HG02938 (cell line): Measurements from ENCODE around the gene STEAP1B.
A peak's percentile ranks its signal among the peaks of the same experiment; 100 is the strongest.

Experiments
- ATAC-seq: cut with Tn5 transposase; IDR thresholded peaks from one replicate; pipeline ENCODE4 v1.9.1; 2021; ENCODE audit warnings: mild to moderate bottlenecking, moderate library complexity; ENCODE audit not compliant: unreplicated experiment

Gene STEAP1B

DNA sequence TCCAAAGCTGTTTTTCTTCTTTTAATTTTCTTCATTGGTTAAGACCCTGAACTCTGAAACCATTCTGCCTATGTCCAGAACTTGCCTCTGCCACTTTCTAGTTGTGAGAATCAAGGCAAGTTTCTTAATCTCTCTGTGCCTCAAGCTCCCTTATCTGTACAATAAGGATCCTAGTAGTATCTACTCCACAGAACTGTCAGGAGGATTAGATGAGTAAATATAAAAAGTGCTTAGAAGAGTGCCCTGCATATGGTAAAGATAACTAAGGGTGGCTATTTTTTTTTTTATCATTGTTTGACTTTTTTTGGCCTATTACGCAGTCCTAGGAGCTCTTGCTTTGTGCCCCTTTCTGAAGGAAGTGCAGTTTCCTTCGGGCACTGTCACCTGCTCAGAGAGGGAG lies 96.6 kb downstream of the STEAP1B start:
- no peak for ATAC-seq

DNA sequence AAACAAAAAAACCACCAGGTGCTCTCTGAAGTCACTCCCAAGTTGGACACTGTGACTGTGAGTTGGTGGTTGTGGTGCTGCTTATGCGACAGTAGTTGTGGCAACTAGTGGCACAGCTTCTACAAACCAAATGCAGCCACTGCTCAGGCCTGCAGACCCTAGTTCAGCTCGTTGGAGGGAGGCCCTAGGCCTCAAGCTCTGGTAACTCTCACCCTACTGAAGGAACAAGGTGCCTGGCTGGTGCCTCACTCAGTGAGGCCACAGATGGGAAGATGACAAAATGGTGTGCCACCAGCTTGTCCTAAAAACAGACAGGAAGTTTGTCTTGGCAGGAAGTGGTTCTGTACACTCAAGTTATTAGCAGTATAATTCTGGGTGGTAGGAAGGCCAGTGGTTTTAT lies 97.7 kb downstream of the STEAP1B start:
- no peak for ATAC-seq

DNA sequence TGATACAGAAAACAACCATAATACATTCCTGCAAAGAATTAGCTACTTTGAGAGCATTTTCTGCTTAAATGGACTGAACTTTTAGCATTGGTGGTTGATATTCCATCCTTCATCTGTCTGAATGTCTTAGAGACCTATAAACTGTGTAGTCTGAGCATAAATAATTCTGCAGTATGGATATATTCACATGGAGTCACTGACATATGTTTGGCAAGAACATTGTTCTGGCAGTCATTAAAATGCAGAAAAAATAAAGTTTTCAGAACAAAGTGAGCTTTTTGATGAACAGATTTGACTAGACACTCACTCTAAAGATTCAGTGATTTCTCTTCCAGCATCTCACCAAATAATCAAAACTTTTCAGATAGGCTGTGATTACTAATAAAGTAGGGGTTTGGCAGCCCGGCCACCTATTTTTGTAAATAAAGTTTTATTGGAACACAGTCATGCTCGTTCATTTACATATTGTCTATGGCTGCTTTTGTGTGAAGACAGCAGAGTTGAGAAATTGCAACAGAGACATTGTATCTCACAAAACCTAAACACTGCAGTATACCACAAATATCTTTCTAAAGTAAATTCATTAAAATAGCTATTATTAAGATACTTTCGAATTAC lies 98.9 kb downstream of the STEAP1B start:
- no peak for ATAC-seq

DNA sequence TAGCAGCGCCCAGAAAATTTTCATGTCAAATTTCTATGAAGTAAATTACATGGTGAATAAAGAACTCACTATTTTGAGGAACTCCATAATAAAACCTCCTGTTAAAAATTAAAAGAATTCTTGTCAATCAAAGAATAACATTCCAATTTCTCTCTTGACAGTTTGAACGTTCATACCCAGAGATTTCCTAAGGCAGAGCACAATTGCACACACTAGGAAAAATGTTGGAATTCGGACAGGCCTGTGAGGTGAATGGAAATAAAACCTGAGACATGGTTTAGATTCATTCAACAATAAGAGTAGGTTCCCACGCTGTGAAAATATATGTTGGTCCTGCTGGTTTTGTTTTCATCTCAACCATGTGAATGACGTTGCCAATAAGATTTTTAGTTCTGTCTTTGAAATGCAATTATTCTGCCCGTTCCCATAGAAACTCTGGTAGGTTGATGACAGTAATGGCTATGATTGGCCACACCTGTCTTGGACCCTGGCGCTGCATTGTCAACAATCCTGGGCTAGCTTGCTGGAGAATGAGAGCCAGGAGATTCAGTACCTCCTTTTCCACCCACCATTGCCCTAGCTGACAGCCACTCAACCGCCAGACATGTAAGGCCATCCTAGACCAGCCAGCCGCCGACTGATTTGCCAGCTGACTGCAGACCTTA lies 99.7 kb downstream of the STEAP1B start:
- ATAC-seq, result no peak

DNA sequence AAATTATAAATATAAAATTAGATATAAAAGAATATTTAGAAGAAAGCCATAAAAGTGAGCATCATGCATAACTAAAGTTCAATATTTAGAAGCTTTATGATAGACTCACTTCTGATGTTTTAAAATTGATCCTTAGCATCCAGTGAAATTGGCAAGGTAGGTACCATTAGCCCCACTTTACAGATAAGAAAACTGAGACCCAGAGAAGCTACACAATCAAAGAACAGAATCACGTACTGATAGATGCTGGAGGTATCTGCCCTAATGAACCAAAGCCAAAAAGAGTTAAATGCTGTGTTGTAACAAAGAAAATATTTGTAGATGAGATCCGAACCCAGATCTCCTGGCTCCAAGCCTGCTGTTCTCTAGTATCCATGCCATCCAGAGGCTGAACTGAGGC lies 100.4 kb downstream of the STEAP1B start:
- no peak for ATAC-seq

DNA sequence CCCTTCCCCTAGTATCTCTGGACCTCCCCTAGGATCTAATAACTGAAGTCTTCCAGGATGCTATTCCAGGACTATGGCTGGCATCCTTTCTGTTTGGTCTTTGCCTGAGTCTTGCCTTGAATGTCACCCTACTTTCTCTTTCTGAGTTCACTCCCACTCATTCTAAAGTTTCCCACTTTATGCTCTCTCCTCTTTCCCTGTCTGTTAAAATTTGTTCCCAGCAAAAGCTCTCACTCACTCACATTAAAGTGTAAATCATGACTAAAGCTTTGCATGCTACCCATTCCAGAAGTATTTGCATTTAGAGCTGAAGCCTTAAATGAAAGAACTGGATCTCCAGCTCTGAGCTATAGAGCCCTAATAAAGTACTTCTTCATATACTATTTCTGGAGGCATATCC lies 100.9 kb downstream of the STEAP1B start:
- ATAC-seq, result no peak

DNA sequence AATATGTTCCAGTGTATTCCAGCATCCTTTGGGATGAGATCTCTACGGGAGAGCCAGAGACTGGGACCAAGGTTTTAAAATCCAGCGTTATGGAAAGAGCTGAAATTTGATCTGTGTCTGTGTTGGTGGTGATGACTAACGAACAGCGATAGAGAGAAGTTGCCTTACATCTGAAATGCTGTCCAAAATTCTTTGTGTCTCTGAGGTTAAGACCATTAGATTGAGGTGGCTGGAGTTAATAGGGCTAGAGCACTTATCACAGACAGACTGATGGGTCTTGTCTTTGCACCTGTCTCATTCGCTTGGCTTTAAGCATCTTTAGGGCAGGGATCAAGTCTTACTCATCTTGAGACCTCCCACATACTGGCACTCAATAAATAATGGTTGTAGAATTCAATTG lies 102.0 kb downstream of the STEAP1B start:
- ATAC-seq, result no peak

DNA sequence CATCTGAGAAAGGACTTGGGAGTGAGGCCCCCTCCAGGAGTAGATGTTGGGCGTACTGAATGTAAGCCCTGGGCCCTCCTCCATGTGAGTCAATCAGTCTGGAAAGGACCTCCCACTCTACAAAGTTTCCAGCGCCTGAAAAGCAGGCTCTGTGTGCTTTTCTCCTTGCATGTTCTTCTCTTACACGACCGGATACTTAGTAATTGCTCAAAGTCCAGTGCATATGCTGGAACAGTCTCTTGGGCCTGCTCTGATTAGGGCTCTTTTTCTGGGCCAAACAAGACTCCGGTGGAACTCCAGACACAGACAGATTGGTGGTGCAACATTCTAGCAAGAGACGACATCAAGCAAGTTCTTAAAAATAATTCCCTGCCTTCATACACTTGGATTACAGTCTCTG lies 104.8 kb downstream of the STEAP1B start:
- no peak for ATAC-seq

DNA sequence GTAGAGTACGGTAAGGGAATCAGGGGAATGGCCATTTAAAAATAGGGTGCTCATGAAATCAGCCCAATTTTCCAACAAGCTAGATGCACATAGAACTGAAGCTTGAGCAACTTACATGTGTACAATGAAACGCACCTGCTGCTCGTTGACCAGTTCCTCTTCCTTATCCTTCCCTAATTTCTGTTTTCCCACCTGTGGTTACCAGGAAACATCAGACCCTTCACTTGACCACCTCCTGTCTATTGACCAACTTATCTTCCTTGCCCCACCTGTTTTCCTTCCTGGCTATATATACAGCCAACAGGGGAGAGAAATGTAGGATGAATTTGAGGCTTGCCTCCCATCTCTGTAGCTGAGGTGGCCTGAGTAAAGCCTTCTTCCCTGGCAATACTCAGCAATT lies 105.2 kb downstream of the STEAP1B start:
- ATAC-seq, result no peak

DNA sequence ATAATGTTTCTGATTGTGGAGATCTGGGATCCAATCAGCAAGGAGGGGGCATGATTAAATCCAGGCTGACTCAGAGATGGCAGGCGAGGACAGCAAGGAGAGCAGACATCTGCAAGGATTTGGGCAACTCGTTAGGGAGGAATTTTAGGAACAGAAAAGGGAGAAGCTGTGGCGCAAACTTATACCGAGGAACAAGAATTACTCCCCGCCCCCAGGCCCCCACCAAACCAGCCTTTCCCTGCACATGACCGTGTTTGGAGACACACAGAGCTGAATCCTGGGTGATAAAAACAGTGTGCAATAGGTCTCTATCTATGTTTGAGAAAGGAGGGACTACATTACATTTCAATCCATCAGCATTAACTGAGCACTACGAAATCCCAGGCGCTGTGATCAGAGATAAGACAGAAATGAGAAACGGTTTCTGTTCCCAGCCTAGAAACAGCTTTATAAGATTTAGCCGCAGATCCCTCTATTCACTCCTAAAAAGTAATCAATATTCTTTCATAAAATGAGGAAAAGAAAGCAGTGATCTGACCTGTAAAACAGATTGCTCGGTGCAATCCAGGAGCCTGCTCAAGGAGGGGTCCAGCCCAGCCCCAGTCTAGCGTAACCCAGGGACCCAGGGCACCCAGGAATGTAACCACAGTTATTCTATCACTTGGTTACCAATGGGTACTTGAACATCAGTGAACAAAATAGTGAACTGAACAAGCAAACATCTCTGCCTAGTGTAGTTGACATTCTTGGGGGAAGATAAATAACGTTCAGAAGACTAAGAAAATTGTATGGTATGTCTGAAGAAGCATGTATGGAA lies 105.9 kb downstream of the STEAP1B start:
- no peak for ATAC-seq

DNA sequence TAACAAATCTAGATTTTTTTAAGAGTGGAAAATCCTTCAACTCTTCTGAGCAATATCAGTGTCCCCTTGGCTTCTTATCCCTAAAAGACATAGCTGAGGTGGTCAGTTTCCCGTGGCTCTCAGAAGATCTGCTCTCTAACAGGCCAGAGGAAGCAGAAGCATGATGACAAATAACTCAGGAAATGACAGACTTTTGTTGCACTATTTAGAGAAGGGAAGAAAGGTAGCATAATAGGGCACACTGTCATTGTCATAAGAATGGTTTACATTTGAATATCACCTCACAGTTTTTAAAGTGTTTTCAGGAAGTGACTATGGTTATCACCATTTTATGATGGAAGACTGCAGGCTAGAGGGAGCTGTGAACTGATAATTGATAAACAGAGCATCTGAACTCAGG lies 109.5 kb downstream of the STEAP1B start:
- no peak for ATAC-seq

DNA sequence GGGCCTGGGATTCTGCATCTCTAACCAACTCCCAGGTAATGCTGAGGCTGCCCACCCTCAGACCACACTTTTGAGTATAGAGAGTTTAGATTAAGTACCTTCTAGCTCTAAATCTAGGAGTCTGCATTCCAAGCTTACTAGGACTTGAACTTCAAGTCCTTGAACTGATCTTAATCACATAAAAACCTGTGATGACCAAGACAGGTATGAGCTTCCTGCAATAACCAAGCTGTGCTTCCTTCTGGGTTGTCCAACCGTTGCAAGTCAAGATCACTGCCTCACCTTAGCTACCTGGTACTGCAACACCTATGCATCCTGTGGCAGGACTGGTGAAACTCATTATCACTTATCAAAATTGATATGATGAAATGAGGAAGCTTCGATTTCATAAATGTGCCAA lies 110.1 kb downstream of the STEAP1B start:
- no peak for ATAC-seq

DNA sequence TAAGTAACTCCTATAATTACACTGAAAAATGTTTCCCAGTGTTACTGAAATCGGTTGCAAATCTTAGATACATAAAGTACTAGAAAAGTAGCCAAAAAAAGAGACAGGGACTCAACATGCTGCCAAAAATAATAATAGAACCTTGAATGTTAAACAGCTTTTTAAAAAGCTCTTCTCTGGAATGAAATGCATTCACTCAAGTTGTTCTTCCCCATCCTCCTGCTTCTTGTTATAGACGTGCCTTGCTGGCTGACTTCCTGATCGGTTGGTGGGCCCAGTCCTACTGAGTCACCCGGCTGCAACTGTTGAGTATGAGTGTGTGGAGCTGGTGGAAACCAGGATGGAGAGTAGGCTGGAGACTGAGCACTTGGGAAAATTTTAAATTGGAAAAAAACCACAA lies 112.4 kb downstream of the STEAP1B start:
- no peak for ATAC-seq

DNA sequence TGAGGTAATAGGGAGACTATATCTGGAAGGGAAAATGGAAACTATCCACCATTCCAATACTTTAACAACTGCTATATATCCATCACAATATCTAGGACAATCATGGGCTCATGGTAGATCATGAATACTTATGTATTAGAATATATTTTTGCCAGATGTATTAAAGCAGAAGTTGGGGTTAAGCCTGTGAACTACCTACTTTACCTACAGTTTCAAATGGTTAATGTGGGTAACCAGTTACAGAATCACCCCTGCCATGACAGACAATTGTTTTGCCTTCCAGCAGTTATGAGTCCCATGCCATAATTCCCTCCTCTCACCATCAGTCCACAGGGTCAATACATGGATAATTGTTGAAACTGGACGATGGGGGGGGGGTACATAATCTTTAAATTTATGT lies 113.1 kb downstream of the STEAP1B start:
- ATAC-seq, result peak; percentile 66

DNA sequence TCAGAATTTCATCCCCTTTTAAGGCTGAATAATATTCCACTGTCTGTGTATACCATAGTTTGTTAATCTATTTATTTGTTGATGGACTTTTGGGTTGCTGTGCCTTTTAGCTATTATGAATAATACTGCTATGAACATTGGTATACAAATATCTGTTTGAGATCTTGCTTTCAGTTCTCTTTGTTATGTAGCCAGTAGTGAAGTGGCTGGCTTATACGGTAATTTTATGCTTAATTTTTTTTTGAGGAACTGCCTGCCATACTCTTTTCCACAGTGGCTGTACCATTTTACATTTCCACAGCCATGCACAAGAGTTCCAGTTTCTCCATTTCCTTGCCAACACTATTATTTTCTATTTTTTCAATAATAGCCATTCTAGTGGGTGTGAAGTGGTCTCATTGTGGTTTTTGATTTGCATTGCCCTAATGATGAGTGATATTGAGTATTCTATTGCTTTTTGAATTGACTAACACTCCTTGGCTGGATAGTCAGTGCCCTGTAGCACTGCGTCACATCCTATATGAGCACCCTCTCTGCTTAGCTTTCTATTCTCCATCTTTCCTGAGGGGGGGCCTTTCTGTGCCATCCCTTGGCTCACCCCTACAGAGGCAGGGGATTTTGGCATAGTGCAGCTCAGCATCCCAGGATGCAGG lies 113.7 kb downstream of the STEAP1B start:
- peak; percentile 64 for ATAC-seq

DNA sequence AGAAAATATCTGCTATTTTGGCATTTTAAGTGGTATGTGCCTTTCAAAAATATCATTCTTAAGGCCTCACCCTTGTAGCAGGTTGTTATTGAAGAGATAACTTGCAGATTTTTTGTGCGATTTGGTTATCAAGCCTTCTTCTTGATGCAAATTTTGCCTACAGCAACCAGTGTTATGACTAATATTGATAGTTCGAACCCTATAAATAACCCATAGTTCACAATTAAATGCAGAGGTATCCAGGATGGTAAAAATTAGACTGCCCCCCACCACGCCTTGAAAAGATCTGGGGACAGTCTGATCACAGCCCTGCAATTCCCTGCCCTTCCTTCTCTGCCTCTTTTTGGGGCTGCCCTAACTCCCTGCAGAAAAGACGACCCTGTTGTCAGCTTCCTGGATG lies 114.7 kb downstream of the STEAP1B start:
- ATAC-seq, result no peak

DNA sequence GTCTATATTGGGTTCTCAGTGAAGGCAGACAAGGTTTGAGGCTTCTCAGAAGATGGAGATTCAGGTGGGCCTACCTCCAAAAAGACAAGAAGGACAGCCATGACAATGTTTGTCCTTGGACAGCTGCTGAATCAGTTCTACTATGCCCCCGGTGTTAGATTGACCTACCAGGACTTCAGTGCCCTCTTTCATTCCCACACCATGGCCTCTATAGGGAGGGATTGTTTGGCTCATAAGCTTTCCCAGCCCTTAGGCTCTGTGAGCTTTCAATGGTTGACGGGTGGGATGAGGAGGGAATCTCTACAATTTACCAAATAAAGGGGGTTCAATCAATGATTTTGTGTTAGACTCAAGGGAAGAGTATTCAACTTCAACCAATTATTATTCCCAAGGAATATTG lies 119.7 kb downstream of the STEAP1B start:
- ATAC-seq, result no peak

DNA sequence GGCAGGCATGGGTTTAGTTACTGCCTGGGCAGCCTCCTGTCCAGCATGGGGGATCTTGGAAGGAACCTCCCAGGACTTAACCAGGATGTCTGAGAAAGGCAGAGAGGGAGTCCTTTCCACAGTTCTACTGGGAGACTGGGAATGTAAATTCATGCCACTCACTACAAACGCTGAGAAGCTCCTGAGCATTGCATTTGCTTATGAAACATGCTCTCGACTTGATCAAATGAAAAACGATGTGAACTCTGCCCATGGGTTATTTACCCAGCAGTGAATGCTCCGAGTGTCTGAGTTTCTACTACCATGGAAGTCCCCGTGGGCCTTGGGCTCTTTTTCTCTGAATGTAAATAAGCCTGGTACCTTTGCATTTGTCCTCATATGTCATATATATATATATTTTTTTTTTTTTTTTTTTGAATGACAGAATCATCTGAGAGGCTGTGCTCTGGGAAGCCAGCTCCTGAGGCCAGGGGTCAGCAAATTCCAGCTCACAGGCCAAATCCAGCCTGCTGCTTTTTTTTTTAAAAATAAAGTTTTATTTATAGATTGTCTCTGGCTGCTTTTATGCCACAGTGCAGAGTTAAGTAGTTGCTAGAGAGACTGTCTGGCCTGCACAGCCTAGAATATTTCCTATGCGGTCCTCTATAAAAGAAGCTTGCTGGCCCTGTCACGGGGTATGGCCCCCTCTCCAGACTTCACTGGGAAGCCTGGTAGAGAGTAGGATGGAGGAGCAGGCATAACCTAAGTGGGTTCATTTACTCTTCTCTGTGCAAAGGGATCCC lies 121.6 kb downstream of the STEAP1B start:
- ATAC-seq, result no peak

DNA sequence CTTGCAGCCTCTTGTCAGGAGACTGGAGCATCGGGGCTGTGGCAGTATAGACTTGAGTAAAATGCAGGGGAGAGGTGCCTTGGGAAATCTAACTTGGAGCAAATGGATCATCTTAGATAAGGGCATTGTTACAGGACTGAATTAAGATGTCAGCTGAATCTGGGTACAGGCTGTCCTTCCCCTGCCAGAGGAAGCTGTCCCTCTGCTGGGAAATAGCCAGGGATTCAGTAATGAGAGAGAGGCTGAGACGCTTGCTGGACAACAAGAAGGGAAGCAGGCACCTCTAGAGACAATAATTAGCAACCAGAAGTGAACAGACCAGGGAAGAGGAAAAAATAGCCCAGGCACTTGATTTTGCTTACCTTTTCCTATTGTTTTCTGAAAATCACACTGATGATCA lies 122.3 kb downstream of the STEAP1B start:
- ATAC-seq, result no peak

DNA sequence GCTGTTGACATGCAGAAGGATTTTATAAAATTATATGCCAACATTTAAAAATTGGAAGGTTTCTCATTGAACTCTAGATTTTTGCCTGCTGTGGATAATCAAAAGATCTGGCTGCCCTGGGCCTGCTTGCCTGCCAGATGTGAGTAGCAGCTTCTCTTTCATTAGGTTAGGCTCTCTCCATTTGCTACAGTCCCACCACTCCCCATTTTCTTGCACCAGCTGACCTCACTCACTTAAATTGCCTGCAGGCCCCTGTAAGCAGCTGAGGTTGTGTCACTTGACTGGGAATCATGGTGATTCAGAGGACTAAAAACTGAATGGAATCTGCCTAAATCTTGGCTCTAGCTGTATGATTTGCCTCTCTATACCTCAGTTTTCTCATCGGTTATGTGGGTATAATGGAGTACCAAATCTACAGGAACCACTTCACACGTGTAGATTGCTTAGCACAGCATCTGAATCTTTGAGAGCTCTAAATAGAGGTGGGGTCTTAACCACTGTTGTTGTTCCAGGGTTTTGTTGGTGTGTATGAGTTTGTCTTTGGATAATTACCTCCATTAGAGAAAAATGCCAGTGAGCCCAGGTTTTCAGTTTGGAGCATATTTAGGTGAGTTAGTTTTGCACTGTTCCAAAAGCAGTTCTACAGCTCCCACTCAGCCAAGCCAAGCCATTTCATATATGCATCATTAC lies 124.5 kb downstream of the STEAP1B start:
- ATAC-seq, result no peak
